GM19351 (cell line): ENCODE data around the gene NID2.

ENCODE experiments used
- ATAC-seq: cut with Tn5 transposase; IDR thresholded peaks from one replicate; pipeline ENCODE4 v1.9.1; 2021; ENCODE audit warnings: mild to moderate bottlenecking, moderate library complexity; ENCODE audit not compliant: unreplicated experiment

Gene NID2

DNA sequence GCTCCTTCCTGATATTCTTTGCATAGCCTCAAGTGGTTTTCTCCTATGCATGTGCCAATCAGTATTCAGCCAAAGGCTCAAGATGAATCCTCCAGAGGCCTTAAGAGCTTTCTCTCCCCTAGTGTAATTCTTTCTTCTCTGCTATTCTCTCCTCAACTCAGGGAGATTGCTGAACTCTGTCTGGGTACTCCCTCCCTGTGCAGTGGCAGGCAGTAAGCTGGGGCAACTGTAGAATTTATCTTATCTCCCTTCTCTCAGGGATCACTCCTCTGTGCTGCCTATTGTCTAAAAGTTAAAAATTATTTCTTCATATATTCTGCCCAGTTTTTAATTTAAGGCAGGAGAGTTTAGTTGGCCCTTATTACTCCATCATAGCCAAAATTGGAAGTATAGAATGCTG is 108.0 kb downstream of the NID2 start:
- ATAC-seq = no peak

DNA sequence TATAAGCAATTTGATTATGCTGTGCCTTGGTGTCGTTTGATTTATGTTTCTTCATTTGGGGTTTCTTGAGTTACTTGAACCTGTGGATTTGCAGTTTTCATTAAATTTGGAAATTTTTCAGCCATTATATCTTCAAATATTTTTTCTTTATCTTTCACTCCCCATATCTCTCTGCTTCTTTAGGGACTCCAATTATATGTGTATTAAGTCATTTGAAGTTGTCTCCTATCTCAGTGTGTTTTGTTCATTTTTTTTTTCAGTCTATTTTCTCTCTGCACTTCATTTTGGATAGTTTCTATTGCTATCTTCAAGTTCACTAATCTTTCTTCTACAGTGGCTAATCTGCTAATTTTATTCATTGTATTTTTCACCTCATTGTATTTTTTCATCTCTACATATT is 108.9 kb downstream of the NID2 start:
- no peak for ATAC-seq

DNA sequence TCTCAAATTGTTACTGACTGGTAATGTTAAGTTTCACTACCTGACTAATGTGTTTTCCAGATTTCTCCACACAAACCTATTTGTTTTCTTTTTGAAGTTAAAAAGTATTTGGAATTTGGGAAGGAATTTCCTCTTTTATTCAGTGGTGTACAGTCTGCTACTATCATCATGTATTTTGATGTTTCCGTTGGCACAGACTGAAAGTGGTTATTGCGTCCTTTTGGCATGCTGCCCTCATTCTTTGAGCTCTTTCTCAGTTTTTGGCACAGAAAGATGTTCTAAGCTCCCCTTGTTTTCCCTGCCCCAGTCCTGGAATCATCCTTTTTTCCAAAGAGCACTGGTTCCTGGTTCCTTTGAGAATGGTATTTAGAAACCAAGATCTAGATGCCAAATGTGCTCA is 110.9 kb downstream of the NID2 start:
- ATAC-seq = no peak
